Endothelial cell of umbilical vein (primary cell): ENCODE data around the gene OAS2. TPM values are rescaled to one million over a fixed set of nuclear protein-coding genes. Genes with fewer than 3 reads are reported as not detected.

Source experiments
- BruUV-seq: library from RNA; stranded (reverse); fragments of 400-500 nt; replicated peaks from 2 replicates; lab custom pipeline; 2021; lab: Mats Ljungman, UMichigan
- CTCF ChIA-PET: fragments of 300-600, 350-600 bp; sonication (Branson Sonifier 250); formaldehyde crosslinking; loops from one replicate; lab custom pipeline; 2021; ENCODE audit warnings: antibody characterized with exemption, inconsistent platforms; lab: Charles Lee
- POLR2A ChIA-PET: fragments of 300-600, 350-600 bp; sonication (Branson Sonifier 250); formaldehyde crosslinking; loops from one replicate; lab custom pipeline; 2021; ENCODE audit warnings: antibody characterized with exemption, inconsistent platforms; lab: Charles Lee
- DNase-seq: peaks from one replicate; pipeline ENCODE4 v3.0.0-alpha.2; 2011; ENCODE audit warnings: low read depth, low spot score
- FAIRE-seq: peaks from 2 replicates; lab custom pipeline; 2011; peaks lifted over from hg19 to GRCh38; lab: Jason Lieb, UNC
- H2AFZ ChIP-seq: 2 replicates; pipeline ENCODE4 v1.6.0; 2012; ENCODE audit warnings: low read depth, low read length, control low read depth, inconsistent platforms
- H3K27ac ChIP-seq: 2 replicates; pipeline ENCODE4 v1.5.1; 2011; ENCODE audit warnings: low read depth, mild to moderate bottlenecking, control low read depth, low read length, moderate library complexity; ENCODE audit not compliant: insufficient read depth
- H3K27me3 ChIP-seq, 2 experiments: 2 replicates each; pipeline versions ENCODE4 v1.6.0 to v1.6.1; 2011; ENCODE audit warnings: low read length in 2 of 2, mixed read lengths in 1 of 2; ENCODE audit not compliant: control insufficient read depth in 2 of 2, insufficient read depth in 2 of 2
- H3K36me3 ChIP-seq, 2 experiments: 2 replicates in 1 of 2; 3 replicates in 1 of 2; pipeline ENCODE4 v1.5.1; 2011; ENCODE audit warnings: low read length in 2 of 2, mild to moderate bottlenecking in 1 of 2, moderate library complexity in 1 of 2; ENCODE audit not compliant: control insufficient read depth in 2 of 2, insufficient read depth in 2 of 2; ENCODE audit errors: extremely low read depth in 1 of 2
- H3K4me1 ChIP-seq: 3 replicates; pipeline ENCODE4 v1.5.1; 2011; ENCODE audit warnings: mild to moderate bottlenecking, low read length; ENCODE audit not compliant: control insufficient read depth, insufficient read depth; ENCODE audit errors: extremely low read depth
- H3K4me2 ChIP-seq: 2 replicates; pipeline ENCODE4 v1.6.1; 2011; ENCODE audit warnings: low read length, control low read depth, mixed read lengths; ENCODE audit not compliant: insufficient read depth
- H3K4me3 ChIP-seq, 3 experiments: fragments of 200-600 bp in 1 of 3; sonication (generic), shearing (Covaris generic) in 1 of 3; replicated peaks in 1 of 3; 2 replicates each; pipeline ENCODE4 v1.5.1; 2011 to 2016; ENCODE audit warnings: control low read depth in 3 of 3, low read length in 3 of 3, mild to moderate bottlenecking in 2 of 3, inconsistent platforms in 1 of 3, low read depth in 1 of 3, moderate library complexity in 1 of 3; ENCODE audit not compliant: insufficient read depth in 1 of 3
- H3K79me2 ChIP-seq: 2 replicates; pipeline ENCODE4 v1.6.0; 2012; ENCODE audit warnings: low read length, inconsistent platforms; ENCODE audit not compliant: control insufficient read depth, insufficient read depth
- H3K9ac ChIP-seq: replicated peaks from 2 replicates; pipeline ENCODE3; 2011; ENCODE audit warnings: low read length, control low read depth; ENCODE audit not compliant: insufficient read depth; ENCODE audit errors: extremely low read depth
- H3K9me1 ChIP-seq: replicated peaks from 3 replicates; pipeline ENCODE4 v1.6.0; 2011; ENCODE audit warnings: mild to moderate bottlenecking, low read length; ENCODE audit not compliant: control insufficient read depth, insufficient read depth; ENCODE audit errors: extremely low read depth
- H3K9me3 ChIP-seq: replicated peaks from 2 replicates; pipeline ENCODE4 v1.5.1; 2012; ENCODE audit warnings: low read length, inconsistent platforms; ENCODE audit not compliant: control insufficient read depth, insufficient read depth
- H4K20me1 ChIP-seq: replicated peaks from 2 replicates; pipeline ENCODE3; 2011; ENCODE audit warnings: mild to moderate bottlenecking, low read length; ENCODE audit not compliant: control insufficient read depth, insufficient read depth; ENCODE audit errors: extremely low read depth
- EZH2 ChIP-seq: IDR thresholded peaks from 2 replicates; pipeline ENCODE4 v1.6.1; 2012; ENCODE audit warnings: borderline replicate concordance, low read depth, mild to moderate bottlenecking, moderate library complexity, low read length, inconsistent platforms; ENCODE audit not compliant: severe bottlenecking
- FOS ChIP-seq: IDR thresholded peaks from 2 replicates; pipeline ENCODE4 v1.6.1; 2011; ENCODE audit warnings: mild to moderate bottlenecking, low read length, moderate library complexity, borderline replicate concordance; ENCODE audit not compliant: insufficient read depth
- GATA2 ChIP-seq: IDR thresholded peaks from 2 replicates; pipeline ENCODE4 v1.7.0; 2011; ENCODE audit warnings: low read depth, mild to moderate bottlenecking, moderate library complexity, mixed read lengths, low read length; ENCODE audit not compliant: insufficient read length, insufficient read depth
- JUN ChIP-seq: IDR thresholded peaks from 2 replicates; pipeline ENCODE4 v1.6.1; 2011; ENCODE audit warnings: borderline replicate concordance, low read depth; ENCODE audit not compliant: insufficient read length, insufficient read depth
- MYC ChIP-seq: IDR thresholded peaks from one replicate; pipeline ENCODE4 v1.6.1; 2011; ENCODE audit warnings: mild to moderate bottlenecking, low read depth, low read length
- POLR2A ChIP-seq: IDR thresholded peaks from 2 replicates; pipeline ENCODE4 v1.6.1; 2012; ENCODE audit warnings: low read depth, mild to moderate bottlenecking, control low read depth, low read length
- POLR2AphosphoS5 ChIP-seq: IDR thresholded peaks from 2 replicates; pipeline ENCODE4 v1.6.1; 2012; ENCODE audit warnings: low read depth, mild to moderate bottlenecking, control low read depth, low read length, moderate library complexity; ENCODE audit not compliant: insufficient read depth
- dilution Hi-C: fragments of 300-500 bp; cut with MboI; formaldehyde crosslinking; loops from one replicate; pipeline ENCODE4 v1.15.0; 2019; ENCODE audit warnings: low sequenced_read_pairs; ENCODE audit not compliant: extremely low pct_ligation_motif_present
- intact Hi-C: fragments of 100-400 bp; cut with micrococcal nuclease; formaldehyde crosslinking; loops from one replicate; pipeline ENCODE4 v1.10.0; 2022
- polyA plus RNA-seq, 4 experiments: library from polyadenylated mRNA; depleted of rRNA in 3 of 4; stranded (reverse) in 3 of 4; unstranded in 1 of 4; fragments of >200 nt; gene quantifications; 2 replicates each; pipeline versions ENCODE4 v1.2.1 to v1.2.3, GENCODE V29; 2011 to 2012; ENCODE audit warnings: missing spikeins in 1 of 4
- total RNA-seq: library from RNA; stranded (reverse); gene quantifications from 2 replicates; pipeline ENCODE4 v1.2.3, GENCODE V29; 2021
- TF ChIP-seq, protein P1 (sequence below), 2 donors: IDR thresholded peaks; 1 replicate in 1 of 2; 2 replicates in 1 of 2; pipeline ENCODE4 v1.5.1; 2011; ENCODE audit warnings: low read length in 2 of 2, mild to moderate bottlenecking in 2 of 2, moderate library complexity in 2 of 2, control low read depth in 1 of 2, inconsistent platforms in 1 of 2, low read depth in 1 of 2; ENCODE audit not compliant: insufficient read depth in 1 of 2; ENCODE audit errors: extremely low read depth in 1 of 2
- TF ChIP-seq, protein P2 (sequence below): IDR thresholded peaks from 2 replicates; pipeline ENCODE4 v1.6.1; 2011; ENCODE audit not compliant: insufficient read depth, insufficient read length

The OAS2 gene
- total and polyA plus RNA-seq, 2 donors (not counting 3 experiments of a cell fraction or from before 2014, with no cell fraction given): 1.3 to 3.1 TPM

DNA sequence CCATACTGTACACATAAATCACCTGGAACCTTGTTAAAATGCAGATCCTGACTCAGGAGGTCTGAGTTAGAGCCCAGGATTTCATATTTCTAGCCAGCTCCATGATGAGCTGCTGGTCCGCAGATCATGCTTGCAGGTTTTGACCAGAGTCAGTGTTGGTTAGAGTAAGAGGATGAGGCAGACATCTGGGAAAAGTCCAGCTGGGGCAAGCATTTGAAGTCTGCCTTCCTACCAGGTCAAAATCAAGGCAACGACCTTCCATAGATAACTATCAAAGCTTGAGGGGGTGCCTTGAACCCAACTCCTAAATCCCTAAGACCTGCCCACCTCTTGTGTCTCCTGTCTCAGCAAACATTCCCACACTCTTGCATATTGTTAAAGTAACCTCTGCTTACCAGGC is 9.2 kb downstream of the OAS2 start:
- no peak overlapping the region for H2AFZ ChIP-seq
- no peak for TF ChIP-seq MYC
- no peak for TF ChIP-seq FOS
- no peak for TF ChIP-seq GATA2
- no peak for TF ChIP-seq JUN
- TF ChIP-seq POLR2A: no peak
- no peak overlapping the region for H3K27ac ChIP-seq
- no peaks in the 10 kb centered on the region for H4K20me1 ChIP-seq
- no peak for FAIRE-seq
- CTCF ChIA-PET: interaction anchor here (1.2 to 6.4 kb wide), 3 partner anchors 9 to 86 kb away, joined by 3 to 88 read pairs (median 6); partner anchors contain the start of gene OAS2
- no peak for DNase-seq
- no peak overlapping the region for H3K4me2 ChIP-seq
- POLR2A ChIA-PET: no interaction called here
- no peaks in the 10 kb centered on the region for H3K79me2 ChIP-seq
- no peaks in the 10 kb centered on the region for H3K9me1 ChIP-seq
- no peaks in the 10 kb centered on the region for H3K9me3 ChIP-seq
- dilution Hi-C loops (no loop called here), intact Hi-C loops (no loop called here)
- no peaks in the 10 kb centered on the region for H3K36me3 ChIP-seq
- H3K4me3 ChIP-seq: no peak overlapping the region
- no TSS peak for BruUV-seq
- no peak overlapping the region for H3K9ac ChIP-seq
- H3K27me3 ChIP-seq: peaks cover 0 to 4% of the 10 kb centered on the region in 2 experiments
- no peaks in the 10 kb centered on the region for H3K4me1 ChIP-seq

GRCh38 chr12:112988224-112988623 is 9.9 kb downstream of the OAS2 start:
- Histone ChIP-seq H3K27me3 (peaks cover 0 to 4% of the 10 kb centered on the region in 2 experiments), H4K20me1 (no peaks in the 10 kb centered on the region), H2AFZ (no peak overlapping the region), H3K9ac (no peak overlapping the region), H3K27ac (no peak overlapping the region), H3K36me3 (no peaks in the 10 kb centered on the region), H3K4me2 (no peak overlapping the region), H3K4me1 (no peaks in the 10 kb centered on the region), H3K9me3 (no peaks in the 10 kb centered on the region), H3K4me3 (no peak overlapping the region), H3K9me1 (no peaks in the 10 kb centered on the region), H3K79me2 (no peaks in the 10 kb centered on the region)
- FAIRE-seq (no peak), DNase-seq (no peak)
- intact Hi-C loops (no loop called here), dilution Hi-C loops (no loop called here)
- POLR2A ChIA-PET: no interaction called here
- TF ChIP-seq FOS (no peak), MYC (no peak), POLR2AphosphoS5 (no peak), GATA2 (no peak), EZH2 (no peak), JUN (no peak), POLR2A (no peak)
- TF ChIP-seq, protein P1, sequence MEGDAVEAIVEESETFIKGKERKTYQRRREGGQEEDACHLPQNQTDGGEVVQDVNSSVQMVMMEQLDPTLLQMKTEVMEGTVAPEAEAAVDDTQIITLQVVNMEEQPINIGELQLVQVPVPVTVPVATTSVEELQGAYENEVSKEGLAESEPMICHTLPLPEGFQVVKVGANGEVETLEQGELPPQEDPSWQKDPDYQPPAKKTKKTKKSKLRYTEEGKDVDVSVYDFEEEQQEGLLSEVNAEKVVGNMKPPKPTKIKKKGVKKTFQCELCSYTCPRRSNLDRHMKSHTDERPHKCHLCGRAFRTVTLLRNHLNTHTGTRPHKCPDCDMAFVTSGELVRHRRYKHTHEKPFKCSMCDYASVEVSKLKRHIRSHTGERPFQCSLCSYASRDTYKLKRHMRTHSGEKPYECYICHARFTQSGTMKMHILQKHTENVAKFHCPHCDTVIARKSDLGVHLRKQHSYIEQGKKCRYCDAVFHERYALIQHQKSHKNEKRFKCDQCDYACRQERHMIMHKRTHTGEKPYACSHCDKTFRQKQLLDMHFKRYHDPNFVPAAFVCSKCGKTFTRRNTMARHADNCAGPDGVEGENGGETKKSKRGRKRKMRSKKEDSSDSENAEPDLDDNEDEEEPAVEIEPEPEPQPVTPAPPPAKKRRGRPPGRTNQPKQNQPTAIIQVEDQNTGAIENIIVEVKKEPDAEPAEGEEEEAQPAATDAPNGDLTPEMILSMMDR (IDR thresholded peaks at IDR 0.05; ENCODE audit: extremely low read depth in 1 of 2, insufficient read depth in 1 of 2, low read depth in 1 of 2, low read length in 2 of 2): no peak
- TF ChIP-seq, protein P2, sequence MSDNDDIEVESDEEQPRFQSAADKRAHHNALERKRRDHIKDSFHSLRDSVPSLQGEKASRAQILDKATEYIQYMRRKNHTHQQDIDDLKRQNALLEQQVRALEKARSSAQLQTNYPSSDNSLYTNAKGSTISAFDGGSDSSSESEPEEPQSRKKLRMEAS: no peak
- no TSS peak for BruUV-seq
- CTCF ChIA-PET: interaction anchor here (1.2 to 6.4 kb wide), 3 partner anchors 10 to 87 kb away, joined by 3 to 88 read pairs (median 6); partner anchors contain the start of gene OAS2
